ENCODE data around the gene HLA-DMA.
A peak's percentile ranks its signal among the peaks of the same experiment; 100 is the strongest.

The HLA-DMA gene

DNA sequence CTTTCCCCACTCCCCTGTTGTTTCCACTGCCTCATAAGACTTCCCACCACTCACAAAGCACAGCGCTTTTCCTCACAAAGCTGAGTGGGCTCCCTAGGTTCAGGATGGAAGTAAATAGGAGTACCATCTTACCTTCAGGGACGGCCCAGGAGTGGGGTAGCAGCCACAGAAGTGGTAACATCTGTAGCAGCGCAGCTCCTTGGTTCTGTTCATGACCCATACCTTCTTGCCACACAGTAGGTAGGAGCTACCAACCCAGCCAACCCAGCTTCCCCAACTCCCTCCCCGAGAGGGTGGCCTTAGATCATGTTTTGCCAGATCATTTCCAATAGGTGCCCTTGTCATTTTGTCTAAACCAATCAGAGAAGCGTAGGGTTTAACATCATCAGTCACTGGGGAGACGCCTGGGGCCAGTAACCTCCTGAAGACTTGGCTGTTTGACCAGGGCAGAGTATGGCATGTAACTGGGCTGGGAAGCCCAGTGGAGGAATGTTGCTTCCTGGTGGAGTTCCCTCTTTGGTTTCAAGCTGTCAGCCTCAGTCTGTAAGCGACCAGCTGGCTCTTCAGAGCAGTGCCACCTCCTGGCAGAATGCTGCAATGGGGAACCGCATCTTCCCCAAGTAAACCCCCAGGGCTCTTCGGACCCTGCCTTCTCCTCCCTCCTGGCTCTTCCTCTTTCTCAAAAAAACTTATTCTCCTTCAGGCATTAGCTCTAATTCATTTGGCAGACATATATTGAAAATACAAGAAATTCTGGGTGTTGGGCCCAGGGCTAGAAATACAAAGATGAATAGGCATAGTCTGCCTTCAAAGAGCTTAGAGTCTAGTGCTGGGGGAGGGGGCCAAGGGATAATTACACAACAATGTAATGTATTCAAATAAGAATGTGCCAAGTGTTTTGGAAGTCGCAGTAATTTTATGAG is at the start of gene HLA-DMA:
Gene HLA-DMA (minus strand): TSS at position 281 of the 923 bp plus-strand sequence. CDS start 61 bp downstream, at position 220.
- no peak for DNase-seq (ENCODE audit: low read depth, low spot score)

DNA sequence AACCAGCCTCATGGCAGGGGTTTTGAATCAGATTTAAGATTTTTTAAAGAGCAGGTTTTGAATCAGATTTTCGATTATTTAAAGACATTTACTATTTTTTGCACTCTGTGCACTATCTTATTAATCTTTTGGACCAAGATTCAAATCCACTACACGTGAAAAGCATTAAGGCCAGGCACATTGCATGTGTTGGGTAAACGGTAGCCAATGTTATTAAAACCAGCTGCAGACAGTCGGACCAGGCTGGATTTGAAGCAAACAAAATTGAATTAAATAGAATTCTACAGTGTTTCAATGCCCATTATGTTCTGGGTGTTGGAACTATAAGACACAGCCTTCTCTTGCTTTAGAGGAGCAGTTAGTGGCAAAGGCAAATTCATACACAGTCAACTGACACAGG is 48.8 kb upstream of the HLA-DMA start:
- no peak for DNase-seq (ENCODE audit: low read depth, low spot score)

DNA sequence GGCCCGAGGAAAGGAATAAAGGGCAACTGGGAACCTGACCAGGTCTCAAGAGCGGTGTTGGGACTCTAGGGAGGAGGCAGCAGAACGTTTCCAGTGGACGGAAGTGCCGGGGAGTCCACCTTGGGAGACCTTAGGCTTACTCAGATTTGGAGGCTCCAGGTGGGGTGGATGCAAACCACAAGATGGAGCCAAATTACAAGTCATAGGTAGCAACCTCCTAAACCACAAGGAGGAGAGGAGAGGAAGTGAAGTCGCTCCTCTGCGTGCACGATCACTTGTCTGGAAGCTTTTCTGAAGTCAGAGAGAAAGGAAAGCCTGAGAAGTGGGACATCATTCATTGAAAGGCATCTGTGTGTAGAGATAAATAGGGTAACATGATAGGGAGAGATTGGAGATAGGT is 47.2 kb upstream of the HLA-DMA start:
- peak; percentile 65 for DNase-seq (ENCODE audit: low read depth, low spot score)

DNA sequence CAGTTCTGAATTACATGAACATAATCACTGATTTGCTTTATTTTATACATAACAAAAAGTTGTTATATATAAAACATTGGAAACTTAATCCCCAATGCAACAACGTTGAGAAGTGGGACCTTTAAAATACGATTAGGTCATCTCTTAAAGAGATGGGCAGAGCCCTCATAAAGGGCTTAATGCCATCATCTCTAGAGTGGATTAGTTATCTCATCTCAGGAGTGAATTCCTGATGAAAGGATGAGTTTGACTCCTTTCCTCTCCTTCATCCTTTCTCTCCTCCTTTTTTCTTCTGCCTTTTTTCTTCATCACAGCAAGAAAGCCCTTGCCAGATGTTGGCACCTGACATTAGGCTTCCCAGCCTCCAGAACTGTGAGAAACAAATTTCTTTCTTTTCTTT is 42.6 kb upstream of the HLA-DMA start:
- no peak for DNase-seq (ENCODE audit: low read depth, low spot score)

DNA sequence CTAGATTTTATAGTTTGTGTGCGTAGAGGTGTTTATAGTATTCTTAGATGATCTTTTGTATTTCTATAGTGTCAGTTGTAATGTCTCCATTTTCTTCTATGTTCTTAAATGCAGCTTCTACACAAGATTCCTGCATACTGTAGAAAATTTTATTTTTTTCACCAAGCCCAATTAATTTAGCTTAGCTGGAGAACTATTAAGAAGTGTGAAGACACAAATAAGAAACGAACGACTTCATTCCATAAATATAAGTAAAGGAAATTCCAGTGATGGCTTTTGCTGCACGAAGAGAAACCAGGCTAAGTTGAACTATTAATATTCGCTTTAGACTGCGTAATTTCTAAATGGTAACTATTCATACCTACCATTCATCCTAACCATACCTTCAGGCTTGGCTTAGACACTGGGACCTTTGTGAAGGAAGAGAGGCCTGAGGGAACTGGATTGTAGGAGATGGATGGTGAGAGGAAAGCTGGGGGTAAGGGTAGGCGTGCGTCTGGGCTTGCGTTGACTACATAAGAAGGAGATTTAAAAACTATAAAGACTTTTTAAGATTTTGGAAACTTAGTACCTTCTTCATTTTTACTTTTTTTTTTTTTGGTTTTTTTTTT is 40.6 kb upstream of the HLA-DMA start:
- no peak for DNase-seq (ENCODE audit: low read depth, low spot score)

DNA sequence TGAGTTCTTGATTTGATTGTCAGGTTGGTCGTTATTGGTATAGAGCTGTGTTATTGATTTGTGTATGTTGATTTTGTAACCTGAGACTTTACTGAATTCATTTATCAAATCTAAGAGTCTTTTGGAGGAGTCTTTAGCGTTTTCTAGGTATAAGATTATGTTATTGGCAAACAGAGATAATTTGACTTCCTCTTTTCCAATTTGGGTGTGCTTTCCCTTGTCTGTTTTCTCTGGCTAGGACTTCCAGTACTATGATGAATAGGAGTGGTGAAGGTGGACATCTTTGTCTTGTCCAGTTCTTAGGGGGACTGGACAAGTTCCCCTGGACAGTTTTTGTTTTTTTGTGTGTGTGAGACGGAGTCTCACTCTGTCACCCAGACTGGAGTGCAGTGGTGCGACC is 39.1 kb upstream of the HLA-DMA start:
- DNase-seq (ENCODE audit: low read depth, low spot score), result no peak

DNA sequence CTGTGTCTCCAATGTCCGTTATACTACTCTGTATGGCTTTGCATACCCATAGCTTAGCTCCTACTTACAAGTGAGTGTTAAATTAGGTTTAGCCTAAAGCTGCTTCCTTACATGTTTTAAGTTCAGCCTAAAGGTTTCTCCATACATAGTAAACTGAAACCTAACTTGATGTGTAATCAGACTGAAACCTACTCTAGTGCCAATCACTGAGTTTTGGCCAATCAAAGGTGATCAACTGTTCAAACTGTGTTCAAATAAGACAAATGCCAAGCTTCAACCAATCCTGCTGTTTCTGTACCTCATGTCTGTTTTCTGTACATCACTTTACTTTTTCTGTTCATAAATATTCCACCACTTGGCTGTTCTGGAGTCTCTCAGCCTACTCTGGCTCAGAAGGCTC is 36.5 kb upstream of the HLA-DMA start:
- no peak for DNase-seq (ENCODE audit: low read depth, low spot score)

DNA sequence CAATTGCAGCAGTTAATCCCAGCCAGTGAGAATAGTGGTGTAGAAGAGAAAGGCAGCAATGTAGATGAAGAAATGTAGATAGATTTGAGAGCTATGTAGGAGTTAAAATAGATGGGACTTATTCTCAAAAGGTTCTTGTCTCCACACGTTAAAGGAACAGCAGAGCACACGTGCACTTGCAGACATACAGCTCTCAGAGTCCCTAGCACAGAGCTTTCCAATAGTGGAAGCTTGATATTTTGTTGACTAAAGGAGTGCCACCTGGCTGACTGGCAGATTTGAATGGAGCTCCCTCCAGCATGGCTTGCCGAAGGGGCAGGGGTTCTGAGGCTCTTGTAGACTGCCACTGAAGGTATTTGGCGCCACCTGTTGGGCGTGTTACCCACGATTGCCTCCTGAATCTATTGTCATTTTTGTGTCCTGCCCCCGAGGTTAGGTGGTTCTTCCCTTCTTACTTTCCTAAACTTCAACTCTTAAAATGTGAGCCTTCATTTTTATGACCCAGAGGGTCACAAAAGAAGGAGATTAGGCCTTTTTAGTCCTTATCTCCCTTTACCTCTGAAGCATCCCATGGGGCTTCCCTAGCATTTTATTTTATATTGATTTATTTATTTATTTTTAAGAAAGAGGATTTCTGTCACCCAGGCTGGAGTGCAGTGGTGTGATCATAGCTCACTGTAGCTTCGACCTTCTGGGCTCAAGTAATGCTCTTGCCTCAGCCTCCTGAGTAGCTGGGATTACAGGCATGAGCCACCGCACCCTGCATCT is 31.9 kb upstream of the HLA-DMA start:
- no peak for DNase-seq (ENCODE audit: low read depth, low spot score)

DNA sequence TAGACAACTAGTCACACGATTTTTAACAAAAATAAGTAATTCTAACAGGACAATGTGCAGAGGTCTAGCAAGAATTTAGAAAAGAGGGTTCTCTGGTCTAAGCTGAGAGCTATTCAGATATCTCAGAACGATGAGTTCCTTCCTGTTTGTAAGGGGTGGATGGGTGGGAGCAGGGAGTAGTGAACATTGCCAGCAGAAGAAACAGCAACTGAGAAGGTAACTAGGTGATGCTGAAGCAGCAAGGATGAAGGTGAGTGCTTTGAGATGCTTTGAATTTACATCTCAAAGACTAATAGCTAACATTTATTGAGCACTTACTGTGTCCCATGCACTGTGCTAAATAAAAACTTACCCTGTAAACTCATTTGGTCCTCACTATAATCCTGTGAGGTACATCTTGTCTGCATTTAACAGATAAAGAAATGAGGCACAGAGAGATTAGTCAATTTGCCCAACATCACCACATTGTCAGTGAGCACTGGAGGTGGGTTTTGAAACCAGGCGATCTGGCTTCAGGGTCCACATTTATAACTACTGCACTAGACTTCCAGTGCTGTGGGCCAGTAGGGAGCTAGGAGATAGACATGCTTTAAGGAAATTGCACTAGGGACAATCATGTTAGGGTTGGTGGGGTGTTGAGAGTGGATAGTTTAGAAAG is 31.2 kb upstream of the HLA-DMA start:
- DNase-seq (ENCODE audit: low read depth, low spot score), result no peak

DNA sequence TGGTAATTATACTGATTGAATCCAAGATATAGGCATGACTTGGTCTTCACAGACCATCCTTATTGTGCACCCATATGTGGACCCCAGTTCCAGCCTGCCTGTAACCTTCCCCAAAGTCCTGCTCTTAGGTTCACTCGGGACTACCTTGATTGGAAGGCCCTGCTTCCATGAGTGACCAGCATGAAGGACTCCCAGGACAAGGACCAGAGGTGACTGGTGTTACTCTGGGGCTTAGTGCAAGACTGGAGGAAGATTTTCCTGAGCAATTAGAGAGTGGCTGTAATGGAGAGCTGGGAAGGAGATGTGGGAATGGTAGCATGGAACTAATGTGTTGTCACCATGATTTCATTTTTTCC is 30.6 kb upstream of the HLA-DMA start:
- no peak for DNase-seq (ENCODE audit: low read depth, low spot score)

DNA sequence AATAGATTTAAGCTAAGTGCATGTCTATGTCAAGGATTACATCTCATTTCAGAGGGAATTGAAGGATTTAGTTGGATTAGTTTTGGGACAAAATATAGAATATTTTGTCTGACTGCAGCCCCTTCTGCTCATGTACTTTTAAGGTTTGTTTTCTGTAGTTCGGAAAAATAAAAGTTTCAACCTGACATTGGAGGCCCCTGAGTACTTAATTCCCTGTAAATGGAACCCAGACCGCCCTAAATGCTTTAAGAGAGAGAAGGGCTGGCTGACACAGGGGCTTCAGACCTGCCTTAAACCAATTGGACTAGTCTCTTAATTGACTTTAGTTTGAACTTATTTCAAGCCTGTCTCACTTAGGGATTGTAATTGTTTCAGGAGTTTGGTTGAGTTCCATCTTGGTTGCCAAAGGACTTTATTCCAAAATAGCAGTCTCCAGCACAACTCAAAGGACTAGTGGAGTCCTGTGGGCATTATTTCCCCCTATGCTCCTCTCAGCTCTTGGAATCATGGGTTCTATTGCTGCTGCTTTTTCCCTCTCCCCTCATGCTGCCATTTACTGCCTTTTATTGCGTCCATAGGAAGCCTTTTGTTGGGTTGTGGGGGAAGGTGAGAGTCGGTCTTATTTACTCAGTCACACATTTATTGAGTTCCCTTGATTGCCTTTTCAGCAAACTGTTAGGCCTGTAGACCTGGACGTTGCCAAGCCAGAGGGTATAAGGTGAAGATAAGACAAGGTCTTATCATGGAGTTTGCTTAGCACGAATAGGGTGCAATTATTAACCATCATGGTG is 30.0 kb upstream of the HLA-DMA start:
- no peak for DNase-seq (ENCODE audit: low read depth, low spot score)

DNA sequence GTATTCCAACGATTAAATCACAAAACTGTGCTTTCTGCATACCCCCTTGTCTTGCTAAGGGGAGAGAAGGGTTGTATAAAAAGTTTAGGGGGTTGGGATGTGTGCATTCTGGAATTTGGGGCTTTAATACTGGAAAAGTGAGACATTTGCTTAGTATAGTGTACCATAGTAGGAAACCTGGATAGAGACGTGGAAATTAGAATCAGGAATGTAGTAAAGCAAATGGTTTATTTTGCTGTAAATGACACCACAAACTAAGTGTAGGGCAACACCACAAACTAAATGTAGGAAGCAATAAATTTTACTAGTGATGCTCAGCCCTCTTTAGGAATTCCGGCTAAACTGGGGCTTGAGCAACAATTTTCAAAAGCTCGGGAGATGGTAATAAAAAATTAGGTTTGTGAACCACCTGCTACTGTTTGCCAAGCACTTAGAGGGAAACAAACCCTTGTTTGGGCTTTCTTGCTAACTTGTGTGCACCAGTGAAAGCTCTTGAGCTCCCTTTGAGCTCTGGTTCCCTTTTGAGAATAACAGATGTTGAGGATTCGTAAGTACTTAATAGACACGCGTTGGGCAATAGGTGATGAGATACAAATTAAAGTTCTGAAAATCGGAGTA is 29.3 kb upstream of the HLA-DMA start:
- no peak for DNase-seq (ENCODE audit: low read depth, low spot score)

DNA sequence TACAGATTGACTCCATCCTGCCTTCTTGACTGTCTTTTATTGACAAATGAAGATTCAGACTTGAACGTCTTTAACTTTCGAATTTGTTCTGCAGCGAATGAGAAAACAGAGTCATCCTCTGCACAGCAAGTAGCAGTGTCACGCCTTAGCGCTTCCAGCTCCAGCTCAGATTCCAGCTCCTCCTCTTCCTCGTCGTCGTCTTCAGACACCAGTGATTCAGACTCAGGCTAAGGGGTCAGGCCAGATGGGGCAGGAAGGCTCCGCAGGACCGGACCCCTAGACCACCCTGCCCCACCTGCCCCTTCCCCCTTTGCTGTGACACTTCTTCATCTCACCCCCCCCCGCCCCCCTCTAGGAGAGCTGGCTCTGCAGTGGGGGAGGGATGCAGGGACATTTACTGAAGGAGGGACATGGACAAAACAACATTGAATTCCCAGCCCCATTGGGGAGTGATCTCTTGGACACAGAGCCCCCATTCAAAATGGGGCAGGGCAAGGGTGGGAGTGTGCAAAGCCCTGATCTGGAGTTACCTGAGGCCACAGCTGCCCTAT is 27.7 kb upstream of the HLA-DMA start:
- DNase-seq (ENCODE audit: low read depth, low spot score), result no peak

DNA sequence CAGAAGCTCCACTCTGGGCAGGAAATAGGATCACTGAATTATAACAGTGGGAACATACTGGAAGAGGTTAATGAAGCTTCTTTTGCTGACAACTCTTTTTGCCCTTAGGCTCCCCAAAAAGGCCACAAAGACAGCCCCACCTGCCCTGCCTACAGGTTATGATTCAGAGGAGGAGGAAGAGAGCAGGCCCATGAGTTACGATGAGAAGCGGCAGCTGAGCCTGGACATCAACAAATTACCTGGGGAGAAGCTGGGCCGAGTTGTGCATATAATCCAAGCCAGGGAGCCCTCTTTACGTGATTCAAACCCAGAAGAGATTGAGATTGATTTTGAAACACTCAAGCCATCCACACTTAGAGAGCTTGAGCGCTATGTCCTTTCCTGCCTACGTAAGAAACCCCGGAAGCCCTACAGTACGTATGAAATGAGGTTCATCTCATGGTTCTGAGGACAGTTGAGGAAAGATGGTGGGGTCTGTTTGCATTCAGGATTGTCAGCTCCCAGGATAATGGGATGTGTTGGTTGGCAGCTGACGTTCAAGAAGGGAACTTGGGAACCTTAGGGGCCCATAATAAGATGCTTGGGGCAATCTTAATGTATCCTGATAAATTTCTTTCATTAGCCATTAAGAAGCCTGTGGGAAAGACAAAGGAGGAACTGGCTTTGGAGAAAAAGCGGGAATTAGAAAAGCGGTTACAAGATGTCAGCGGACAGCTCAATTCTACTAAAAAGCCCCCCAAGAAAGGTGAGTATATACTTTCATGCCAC is 27.0 kb upstream of the HLA-DMA start:
- DNase-seq (ENCODE audit: low read depth, low spot score), result no peak

DNA sequence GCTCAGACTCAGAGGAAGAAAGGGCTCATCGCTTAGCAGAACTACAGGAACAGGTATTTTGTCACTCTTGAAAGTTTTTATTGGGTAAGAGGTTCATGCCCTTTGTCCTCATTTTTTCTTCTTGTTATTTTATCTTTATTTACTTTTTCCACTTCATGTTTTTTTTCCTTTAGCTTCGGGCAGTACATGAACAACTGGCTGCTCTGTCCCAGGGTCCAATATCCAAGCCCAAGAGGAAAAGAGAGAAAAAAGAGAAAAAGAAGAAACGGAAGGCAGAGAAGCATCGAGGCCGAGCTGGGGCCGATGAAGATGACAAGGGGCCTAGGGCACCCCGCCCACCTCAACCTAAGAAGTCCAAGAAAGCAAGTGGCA is 25.0 kb upstream of the HLA-DMA start:
- DNase-seq (ENCODE audit: low read depth, low spot score), result no peak

DNA sequence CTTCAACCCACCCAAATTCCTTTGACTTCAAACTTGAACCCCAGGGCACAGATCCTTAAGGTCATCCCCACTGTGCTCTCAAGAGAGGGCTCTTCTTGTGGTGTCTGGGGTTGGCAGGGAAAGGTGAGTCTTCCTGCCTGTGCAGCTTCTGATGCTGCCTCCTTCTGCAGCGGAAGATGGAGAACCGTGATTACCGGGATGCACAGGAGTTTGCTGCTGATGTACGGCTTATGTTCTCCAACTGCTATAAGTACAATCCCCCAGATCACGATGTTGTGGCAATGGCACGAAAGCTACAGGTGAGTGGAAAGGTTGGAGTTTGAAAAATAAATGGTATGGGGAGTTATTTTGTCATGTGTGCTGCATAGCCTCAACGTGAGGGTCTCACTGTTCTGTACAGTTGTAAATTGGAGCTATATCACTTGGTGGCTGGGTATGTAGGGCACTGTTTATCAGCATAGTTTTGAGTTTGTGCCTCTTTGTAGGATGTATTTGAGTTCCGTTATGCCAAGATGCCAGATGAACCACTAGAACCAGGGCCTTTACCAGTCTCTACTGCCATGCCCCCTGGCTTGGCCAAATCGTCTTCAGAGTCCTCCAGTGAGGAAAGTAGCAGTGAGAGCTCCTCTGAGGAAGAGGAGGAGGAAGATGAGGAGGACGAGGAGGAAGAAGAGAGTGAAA is 24.5 kb upstream of the HLA-DMA start:
- DNase-seq (ENCODE audit: low read depth, low spot score), result no peak

DNA sequence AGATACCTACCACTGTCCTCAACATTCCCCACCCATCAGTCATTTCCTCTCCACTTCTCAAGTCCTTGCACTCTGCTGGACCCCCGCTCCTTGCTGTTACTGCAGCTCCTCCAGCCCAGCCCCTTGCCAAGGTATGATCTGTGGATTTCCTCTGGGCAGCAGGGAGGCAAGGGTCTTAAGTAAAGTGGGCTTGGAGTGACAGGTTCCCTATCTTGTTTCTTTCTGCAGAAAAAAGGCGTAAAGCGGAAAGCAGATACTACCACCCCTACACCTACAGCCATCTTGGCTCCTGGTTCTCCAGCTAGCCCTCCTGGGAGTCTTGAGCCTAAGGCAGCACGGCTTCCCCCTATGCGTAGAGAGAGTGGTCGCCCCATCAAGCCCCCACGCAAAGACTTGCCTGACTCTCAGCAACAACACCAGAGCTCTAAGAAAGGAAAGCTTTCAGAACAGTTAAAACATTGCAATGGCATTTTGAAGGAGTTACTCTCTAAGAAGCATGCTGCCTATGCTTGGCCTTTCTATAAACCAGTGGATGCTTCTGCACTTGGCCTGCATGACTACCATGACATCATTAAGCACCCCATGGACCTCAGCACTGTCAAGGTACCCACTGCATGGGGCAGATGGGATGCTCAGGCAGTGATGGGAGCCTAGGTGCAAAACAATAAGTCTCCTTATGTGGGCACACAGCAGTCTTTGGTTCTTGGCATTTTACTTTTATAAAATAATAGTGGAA is 23.6 kb upstream of the HLA-DMA start:
- no peak for DNase-seq (ENCODE audit: low read depth, low spot score)

DNA sequence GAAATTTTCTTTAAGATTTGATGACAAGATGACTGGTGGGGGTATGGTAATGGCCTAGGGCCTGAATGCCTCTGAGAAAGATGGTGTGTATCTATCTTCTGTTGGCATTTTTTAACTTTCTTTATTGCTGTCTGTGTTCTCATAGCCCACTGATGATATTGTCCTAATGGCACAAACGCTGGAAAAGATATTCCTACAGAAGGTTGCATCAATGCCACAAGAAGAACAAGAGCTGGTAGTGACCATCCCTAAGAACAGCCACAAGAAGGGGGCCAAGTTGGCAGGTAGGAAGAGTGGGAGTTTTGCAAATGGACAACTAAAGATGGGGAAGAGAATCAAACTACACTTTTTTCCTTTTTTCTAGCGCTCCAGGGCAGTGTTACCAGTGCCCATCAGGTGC is 23.0 kb upstream of the HLA-DMA start:
- no peak for DNase-seq (ENCODE audit: low read depth, low spot score)

Data from iPS DF 19.7 (cell line).